ENCODE results near the gene SLC10A7. TPM values are rescaled to one million over a fixed set of nuclear protein-coding genes. Genes with fewer than 3 reads are reported as not detected.

SLC10A7 gene
- total RNA-seq, 2 experiments from 2014 or later: 10.7 to 11.0 TPM

DNA sequence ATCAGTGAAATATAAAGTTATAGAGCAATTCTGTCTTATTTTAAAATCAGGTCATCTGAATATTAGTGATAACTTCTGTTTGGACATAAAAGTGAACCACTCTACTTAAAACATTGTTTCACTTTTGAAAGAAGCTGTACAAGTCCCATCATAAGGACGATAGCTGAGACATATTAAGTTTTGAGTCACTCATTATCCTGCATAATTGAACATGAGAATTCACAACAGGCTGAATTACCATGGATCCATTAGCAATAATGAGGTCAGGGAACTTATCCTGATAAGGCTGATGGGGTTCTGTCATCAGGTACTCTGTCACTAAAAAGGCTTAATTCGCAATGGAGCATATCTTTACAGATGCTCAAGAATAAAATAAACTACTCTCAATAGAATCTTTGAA lies 227.0 kb downstream of the SLC10A7 start:
- Mint-ChIP-seq H3K4me3 (no peak overlapping the region), H3K27me3 (no peaks in the 10 kb centered on the region), H3K36me3 (ENCODE audit: low read depth) (peaks cover 10% of the 10 kb centered on the region), H3K27ac (no peak overlapping the region), H3K9me3 (no peaks in the 10 kb centered on the region), H3K4me1 (ENCODE audit: low read depth) (no peaks in the 10 kb centered on the region)
- ATAC-seq (no peak), DNase-seq (no peak)
- intact Hi-C loops (cut with micrococcal nuclease): no loop called here
- TF ChIP-seq, protein P1, sequence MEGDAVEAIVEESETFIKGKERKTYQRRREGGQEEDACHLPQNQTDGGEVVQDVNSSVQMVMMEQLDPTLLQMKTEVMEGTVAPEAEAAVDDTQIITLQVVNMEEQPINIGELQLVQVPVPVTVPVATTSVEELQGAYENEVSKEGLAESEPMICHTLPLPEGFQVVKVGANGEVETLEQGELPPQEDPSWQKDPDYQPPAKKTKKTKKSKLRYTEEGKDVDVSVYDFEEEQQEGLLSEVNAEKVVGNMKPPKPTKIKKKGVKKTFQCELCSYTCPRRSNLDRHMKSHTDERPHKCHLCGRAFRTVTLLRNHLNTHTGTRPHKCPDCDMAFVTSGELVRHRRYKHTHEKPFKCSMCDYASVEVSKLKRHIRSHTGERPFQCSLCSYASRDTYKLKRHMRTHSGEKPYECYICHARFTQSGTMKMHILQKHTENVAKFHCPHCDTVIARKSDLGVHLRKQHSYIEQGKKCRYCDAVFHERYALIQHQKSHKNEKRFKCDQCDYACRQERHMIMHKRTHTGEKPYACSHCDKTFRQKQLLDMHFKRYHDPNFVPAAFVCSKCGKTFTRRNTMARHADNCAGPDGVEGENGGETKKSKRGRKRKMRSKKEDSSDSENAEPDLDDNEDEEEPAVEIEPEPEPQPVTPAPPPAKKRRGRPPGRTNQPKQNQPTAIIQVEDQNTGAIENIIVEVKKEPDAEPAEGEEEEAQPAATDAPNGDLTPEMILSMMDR (IDR thresholded peaks at IDR 0.05): no peak
- ChIA-PET CTCF (interaction anchor here (1.7 kb wide), 1 partner anchor 10 kb away, joined by 4 read pairs; no protein-coding TSS in a partner anchor), POLR2A (no interaction called here)

DNA sequence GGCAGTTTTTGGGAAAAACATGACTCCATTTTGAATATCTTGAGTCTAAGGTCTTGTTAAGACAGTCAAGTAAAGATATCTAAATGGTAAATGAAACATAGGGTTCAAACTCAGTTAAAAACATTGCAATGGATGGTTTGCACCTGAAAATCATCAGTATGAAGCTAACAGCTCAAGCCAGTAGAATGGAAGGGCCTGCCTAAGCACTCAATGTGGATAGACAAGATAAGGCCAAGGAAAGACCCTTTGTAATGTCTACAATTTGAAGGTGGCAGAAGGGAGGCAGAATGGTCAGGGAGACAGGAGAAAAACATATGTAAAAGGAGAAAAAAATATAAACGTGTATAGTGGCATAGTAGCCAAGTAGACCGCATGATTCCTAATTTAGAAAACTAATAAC lies 229.2 kb downstream of the SLC10A7 start:
- Mint-ChIP-seq H3K27me3 (no peaks in the 10 kb centered on the region), H3K4me3 (no peak overlapping the region), H3K4me1 (ENCODE audit: low read depth) (no peaks in the 10 kb centered on the region), H3K36me3 (ENCODE audit: low read depth) (peaks cover 12% of the 10 kb centered on the region), H3K9me3 (no peaks in the 10 kb centered on the region), H3K27ac (no peak overlapping the region)
- DNase-seq: no peak
- TF ChIP-seq, protein P1 (IDR thresholded peaks at IDR 0.05): no peak
- CTCF ChIA-PET: no interaction called here
- no peak for ATAC-seq
- intact Hi-C loops (cut with micrococcal nuclease): no loop called here
- POLR2A ChIA-PET: no interaction called here

DNA sequence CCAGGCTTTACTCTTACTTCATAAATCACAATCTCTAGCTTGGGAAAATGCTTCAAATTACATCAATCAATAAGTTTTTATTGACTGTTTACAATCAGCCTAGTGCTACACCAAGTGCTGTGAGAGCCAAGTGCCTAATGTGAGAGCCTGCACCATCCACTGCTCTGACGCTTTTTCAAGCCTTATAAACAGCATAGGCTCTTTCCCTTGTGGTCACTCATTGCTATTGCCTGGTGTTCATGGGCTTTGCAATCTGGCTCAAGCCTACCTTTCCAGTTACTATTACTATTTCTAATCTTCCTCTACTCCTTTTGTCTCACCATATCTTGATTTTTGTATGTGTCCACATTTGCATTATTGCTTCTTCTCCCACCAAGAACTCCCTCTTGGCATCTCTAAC lies 230.4 kb downstream of the SLC10A7 start:
- POLR2A ChIA-PET: no interaction called here
- no peak overlapping the region for H3K4me3 Mint-ChIP-seq
- TF ChIP-seq, protein P1 (IDR thresholded peaks at IDR 0.05): no peak
- H3K9me3 Mint-ChIP-seq: no peaks in the 10 kb centered on the region
- H3K27me3 Mint-ChIP-seq: no peaks in the 10 kb centered on the region
- H3K36me3 Mint-ChIP-seq (ENCODE audit: low read depth): peaks cover 12% of the 10 kb centered on the region
- intact Hi-C loops (cut with micrococcal nuclease): no loop called here
- DNase-seq (no peak), ATAC-seq (no peak)
- no peak overlapping the region for H3K27ac Mint-ChIP-seq
- CTCF ChIA-PET: no interaction called here
- no peaks in the 10 kb centered on the region for H3K4me1 Mint-ChIP-seq (ENCODE audit: low read depth)

DNA sequence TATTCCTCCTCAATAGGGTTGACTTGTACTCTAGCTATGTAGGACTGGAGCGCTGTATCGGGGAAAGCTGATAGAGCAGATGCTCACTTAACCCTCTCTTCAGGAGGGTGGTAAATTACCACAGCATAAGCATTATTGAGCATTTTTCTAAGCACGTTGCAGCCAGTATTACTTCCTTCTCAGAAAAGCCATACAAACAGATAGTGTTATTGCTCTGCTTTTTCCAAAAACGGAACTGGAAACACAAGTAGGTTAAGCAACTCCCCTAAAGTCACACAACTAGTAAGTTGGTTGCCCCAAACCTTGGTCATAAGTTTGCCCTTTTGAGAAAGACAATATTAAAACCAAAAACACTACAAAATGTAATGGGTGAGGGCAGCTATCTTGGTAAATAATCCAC lies 233.5 kb downstream of the SLC10A7 start:
- Mint-ChIP-seq H3K27me3 (no peaks in the 10 kb centered on the region), H3K27ac (no peak overlapping the region), H3K36me3 (ENCODE audit: low read depth) (peaks cover 4% of the 10 kb centered on the region), H3K4me3 (no peak overlapping the region), H3K4me1 (ENCODE audit: low read depth) (no peaks in the 10 kb centered on the region), H3K9me3 (no peaks in the 10 kb centered on the region)
- ChIA-PET CTCF (no interaction called here), POLR2A (no interaction called here)
- TF ChIP-seq, protein P1 (IDR thresholded peaks at IDR 0.05): no peak
- intact Hi-C loops (cut with micrococcal nuclease): no loop called here
- ATAC-seq (no peak), DNase-seq (no peak)

DNA sequence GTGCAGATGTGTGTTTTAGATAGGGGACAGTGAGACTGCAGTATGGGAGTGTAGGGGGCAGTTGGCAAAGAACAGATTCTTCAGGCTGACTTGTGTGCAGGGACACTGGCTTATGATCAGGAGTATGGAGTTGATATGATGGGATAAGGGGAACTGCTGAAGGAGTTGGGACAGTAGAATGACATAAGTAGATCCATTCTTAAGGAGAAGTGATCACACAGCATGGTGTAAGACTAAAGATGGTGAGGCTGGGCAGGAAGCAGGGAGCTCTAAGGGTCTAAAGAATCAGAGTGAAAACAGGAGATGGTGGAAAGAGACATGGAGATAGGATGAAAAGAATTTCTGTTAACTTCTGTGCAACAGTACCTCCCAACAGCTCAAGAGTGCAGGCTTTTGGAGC lies 236.7 kb downstream of the SLC10A7 start:
- H3K9me3 Mint-ChIP-seq: no peaks in the 10 kb centered on the region
- no peaks in the 10 kb centered on the region for H3K4me1 Mint-ChIP-seq (ENCODE audit: low read depth)
- no peak for ATAC-seq
- TF ChIP-seq, protein P1 (IDR thresholded peaks at IDR 0.05): no peak
- no peak overlapping the region for H3K27ac Mint-ChIP-seq
- peaks cover 2% of the 10 kb centered on the region for H3K36me3 Mint-ChIP-seq (ENCODE audit: low read depth)
- H3K4me3 Mint-ChIP-seq: no peak overlapping the region
- ChIA-PET POLR2A (no interaction called here), CTCF (interaction anchor here (0.9 kb wide), 1 partner anchor 10 kb away, joined by 4 read pairs; no protein-coding TSS in a partner anchor)
- intact Hi-C loops (cut with micrococcal nuclease): no loop called here
- no peak for DNase-seq
- no peaks in the 10 kb centered on the region for H3K27me3 Mint-ChIP-seq

Data from activated CD8-positive, alpha-beta T cell treated with anti-CD3 and anti-CD28 coated beads for 36 hours (primary cell).